NCI-H146 treated with DMSO at 0.1 percent for 48 hours (cell line): ENCODE results near the gene FAM131C.

ENCODE experiments used
- DNase-seq: peaks from one replicate; lab custom pipeline; 2025; ENCODE audit not compliant: unreplicated experiment; lab: John Stamatoyannopoulos, UW

FAM131C gene

GRCh38 chr1:16101623-16102022 is 28.2 kb upstream of the FAM131C start:
- DNase-seq, result no peak

- no peak for DNase-seq
These were observed 26.0 kb upstream of the FAM131C start for GRCh38 chr1:16099412-16099811.

- no peak for DNase-seq
These were observed 22.0 kb upstream of the FAM131C start for GRCh38 chr1:16095447-16095846.

- DNase-seq, result no peak
These were observed 21.2 kb upstream of the FAM131C start for GRCh38 chr1:16094453-16095158.

- no peak for DNase-seq
These were observed 20.2 kb upstream of the FAM131C start for GRCh38 chr1:16093611-16094010.

GRCh38 chr1:16092923-16093511 is 19.6 kb upstream of the FAM131C start:
- DNase-seq, result no peak

GRCh38 chr1:16092097-16092922 is 18.9 kb upstream of the FAM131C start:
- no peak for DNase-seq

- DNase-seq, result no peak
These were observed 17.8 kb upstream of the FAM131C start for GRCh38 chr1:16091296-16091695.

GRCh38 chr1:16090076-16090826 is 16.8 kb upstream of the FAM131C start:
- no peak for DNase-seq

- DNase-seq, result no peak
These were observed 15.5 kb upstream of the FAM131C start for GRCh38 chr1:16088996-16089395.

GRCh38 chr1:16088351-16088911 is 15.0 kb upstream of the FAM131C start:
- DNase-seq, result no peak

GRCh38 chr1:16087733-16088132 is 14.3 kb upstream of the FAM131C start:
- no peak for DNase-seq

GRCh38 chr1:16085522-16085921 is 12.1 kb upstream of the FAM131C start:
- no peak for DNase-seq

GRCh38 chr1:16083486-16083885 is 10.0 kb upstream of the FAM131C start:
- DNase-seq, result no peak

- no peak for DNase-seq
These were observed 9.0 kb upstream of the FAM131C start for GRCh38 chr1:16082283-16083038.

- DNase-seq, result no peak
These were observed 8.2 kb upstream of the FAM131C start for GRCh38 chr1:16081636-16082035.

- DNase-seq, result no peak
These were observed 7.1 kb upstream of the FAM131C start for GRCh38 chr1:16080422-16081150.

GRCh38 chr1:16078925-16079656 is 5.6 kb upstream of the FAM131C start:
- peak; percentile 39 for DNase-seq
